Bone marrow (tissue), 2 donors: ENCODE measurements around the gene CDK19.
"Not testable (repeated sequence)": the region's sequence is repeated elsewhere in the genome, so short reads cannot be mapped to it uniquely, and the experiment has no call there.

Experiments used
- DNase-seq, 2 donors: peaks; one replicate each; lab custom pipeline; 2025; lab: John Stamatoyannopoulos, UW

CDK19 gene

DNA sequence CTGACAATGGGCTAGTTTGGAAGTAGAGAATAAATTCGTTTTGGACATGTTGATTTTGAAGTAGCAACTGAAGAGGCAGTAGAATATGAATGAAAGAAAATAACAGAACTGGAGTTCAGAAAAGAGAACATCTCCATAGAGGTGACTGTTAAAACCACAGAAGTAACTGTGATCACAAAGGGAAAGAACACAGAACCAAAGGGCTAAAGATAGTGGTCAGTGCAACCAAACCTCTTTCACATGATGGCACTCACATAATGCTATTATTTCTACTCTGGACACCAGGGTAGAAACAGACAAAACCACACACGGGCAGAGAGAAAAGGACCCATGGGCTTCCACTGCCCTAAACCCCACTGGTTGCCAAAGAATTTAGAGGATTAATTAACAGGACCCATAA, 58.5 kb downstream of the CDK19 start:
- DNase-seq = no peak

DNA sequence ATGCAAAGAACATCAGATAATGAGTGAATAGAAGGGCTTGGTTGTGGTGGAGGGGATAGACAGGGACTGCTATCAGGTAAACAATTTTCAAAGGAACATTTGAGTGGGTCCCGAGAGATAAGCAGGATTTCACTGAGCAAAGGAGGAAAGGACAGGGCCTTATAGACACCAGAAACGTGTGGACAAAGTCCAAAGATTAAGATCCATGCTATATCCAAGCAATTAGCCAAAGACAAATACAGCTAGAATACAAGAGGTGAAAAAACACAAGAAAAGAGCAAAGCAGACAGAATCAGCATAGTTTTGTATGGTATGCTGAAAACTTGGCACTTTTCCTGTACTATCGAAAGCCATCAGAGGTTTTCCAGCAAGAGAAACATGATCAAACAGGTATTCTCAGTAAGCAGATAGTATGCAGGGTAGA, 59.8 kb downstream of the CDK19 start:
- DNase-seq = no peak

- DNase-seq = not testable (repeated sequence)
Observed at GRCh38 chr6:110753936-110754668, 61.2 kb downstream of the CDK19 start.

DNA sequence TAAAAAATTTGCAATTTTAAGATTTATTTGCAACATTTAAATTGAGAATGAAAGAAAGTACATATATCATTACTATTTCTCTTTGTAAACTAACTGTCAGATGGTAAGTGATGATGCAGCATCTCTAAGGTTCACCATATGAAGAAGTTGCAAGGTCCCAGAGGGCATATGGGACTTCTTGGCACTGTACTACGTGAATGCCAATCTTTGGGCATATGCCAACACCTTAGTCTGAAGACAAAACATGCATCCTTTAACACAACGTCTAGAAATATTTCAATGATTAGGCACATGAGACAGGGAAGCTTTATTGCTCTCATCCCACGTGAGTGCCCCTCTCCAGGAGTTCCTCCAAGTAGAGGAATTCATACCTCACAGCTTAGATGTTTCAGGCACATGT, 66.8 kb downstream of the CDK19 start:
- DNase-seq = no peak

GRCh38 chr6:110746680-110747079, 68.6 kb downstream of the CDK19 start:
- no peak for DNase-seq

DNA sequence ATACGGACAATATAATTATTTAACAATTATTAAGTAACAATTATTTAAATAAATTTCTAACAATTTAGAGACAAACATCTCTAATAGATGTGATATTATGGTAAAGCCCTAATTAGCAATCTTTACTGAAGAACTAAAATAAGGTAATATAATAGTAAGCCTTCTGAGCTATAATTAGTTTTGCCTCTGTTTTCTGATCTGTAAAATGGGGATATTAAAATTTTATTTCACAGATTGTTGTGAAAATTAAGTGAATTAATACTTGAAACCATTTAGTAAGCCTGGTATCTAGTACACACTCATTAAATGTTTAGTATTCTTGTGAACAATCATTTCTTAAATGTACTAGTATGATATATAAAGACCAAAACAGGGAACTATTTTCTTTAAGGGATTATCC, 70.3 kb downstream of the CDK19 start:
- no peak for DNase-seq

GRCh38 chr6:110742552-110742951, 72.7 kb downstream of the CDK19 start:
- not testable (repeated sequence) for DNase-seq

GRCh38 chr6:110741517-110741916, 73.8 kb downstream of the CDK19 start:
- DNase-seq = no peak

DNA sequence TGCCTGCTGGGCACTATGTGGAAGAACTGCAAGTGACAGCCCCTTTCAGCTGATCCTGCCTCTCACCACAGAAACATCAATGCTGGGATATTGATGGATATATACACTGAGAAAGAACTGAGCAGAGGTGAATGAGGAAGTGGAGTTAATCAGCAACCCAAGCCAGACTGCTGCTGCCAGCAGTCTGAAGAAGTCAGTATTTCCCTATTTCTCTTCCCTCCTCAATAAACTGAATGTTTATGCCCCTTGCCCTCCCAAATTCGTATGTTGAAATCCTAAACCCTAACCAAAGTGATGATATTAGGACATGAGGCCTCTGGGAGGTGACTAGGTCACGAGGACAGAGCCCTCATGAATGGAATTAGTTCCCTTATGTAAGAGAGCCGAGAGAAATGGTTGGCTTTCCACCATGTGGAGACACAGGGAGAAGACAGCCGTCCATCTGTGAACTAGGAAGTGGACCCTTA, 76.3 kb downstream of the CDK19 start:
- peak; percentile 19 to 34 for DNase-seq

DNA sequence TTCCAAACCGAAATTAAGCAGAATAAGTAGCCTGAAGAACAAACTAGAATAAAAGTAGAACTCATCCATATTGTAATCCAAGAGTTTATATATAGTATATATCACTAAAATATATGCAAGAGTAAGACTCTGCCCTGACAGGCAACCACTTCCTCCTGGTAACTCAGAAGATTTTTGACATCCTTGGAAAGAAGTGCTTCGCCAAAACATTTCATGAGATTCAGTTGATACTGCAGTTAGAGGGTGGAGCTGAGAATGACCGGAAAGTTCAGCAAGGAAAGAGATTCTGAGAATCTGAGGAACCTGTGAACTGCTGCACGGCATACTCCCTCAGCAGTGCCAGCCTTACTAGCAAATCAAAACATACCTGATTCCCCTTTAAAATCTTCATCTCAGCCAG, 79.6 kb downstream of the CDK19 start:
- no peak for DNase-seq

- no peak for DNase-seq
Observed at GRCh38 chr6:110731898-110732297, 83.4 kb downstream of the CDK19 start.

DNA sequence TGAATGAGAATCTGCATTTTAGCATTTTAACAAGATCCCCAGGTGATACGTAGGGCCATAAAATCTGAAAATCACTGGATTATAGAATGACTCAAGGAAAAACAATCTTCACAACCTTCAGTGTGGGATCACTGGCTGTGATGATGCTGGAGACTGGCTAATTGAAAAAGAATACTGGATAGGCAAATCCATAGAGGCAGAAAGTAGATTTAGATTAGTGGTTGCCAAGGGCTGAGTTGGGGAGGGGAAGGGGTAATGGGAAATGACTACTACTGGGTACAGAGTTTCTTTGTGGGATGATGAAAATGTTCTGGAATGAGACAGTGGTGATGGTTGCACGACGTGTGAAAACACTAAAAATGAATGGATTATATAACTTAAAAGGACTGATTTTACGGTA, 84.1 kb downstream of the CDK19 start:
- no peak for DNase-seq

- no peak for DNase-seq
Observed at GRCh38 chr6:110728501-110728900, 86.8 kb downstream of the CDK19 start.

DNA sequence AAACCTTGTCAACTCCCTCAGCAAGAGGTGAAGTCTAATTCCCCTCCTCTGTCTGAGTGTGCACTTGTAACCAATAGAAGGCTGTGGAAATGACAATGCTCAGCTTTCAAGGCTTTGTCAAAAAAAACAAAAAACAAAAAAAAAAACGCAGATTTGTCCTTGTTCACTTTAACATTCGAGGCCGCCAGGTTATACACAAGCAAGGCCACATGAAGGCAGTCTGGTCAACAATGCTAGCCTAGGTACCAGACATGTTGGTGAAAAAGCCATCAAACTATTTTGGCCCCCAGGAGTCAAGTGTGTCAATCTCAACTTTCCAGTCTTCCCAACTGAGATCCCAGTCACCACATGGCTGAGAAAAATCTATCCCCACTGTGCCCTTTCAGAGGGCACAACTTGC, 92.3 kb downstream of the CDK19 start:
- no peak for DNase-seq

DNA sequence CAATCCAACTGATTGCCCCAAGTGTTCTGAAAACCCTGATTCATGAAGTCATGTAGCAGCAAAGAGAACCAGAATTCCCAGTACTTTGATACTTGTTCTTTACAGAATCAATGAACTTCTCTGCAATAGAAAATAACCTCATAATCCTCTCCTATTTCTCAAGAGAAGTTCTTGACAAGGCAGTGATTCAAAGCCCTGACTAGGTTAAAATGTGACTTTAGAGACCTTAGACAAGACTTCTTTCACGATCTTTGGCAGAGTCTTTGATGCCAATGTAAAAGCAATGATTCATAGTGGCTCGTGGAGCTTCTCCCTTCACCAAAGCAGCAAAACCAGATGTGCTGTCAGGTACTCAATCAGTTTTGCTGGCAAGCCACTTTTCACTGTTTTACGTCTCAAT, 95.2 kb downstream of the CDK19 start:
- DNase-seq = no peak

DNA sequence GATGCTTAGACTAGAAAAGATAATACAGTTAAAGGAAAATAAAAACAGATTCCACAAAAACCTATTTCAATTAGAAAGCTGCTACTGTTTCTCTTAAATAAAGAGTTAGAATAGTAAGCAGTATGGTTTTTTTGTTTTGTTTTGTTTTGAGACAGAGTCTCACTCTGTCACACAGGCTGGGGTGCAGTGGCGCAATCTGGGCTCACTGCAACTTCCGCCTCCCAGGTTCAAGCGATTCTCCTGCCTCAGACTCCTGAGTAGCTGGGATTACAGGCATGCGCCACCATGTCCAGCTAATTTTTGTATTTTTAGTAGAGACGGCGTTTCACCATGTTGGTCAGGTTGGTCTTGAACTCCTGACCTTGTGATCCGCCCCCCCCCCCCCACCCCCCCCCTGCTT, 95.7 kb downstream of the CDK19 start:
- not testable (repeated sequence) for DNase-seq

DNA sequence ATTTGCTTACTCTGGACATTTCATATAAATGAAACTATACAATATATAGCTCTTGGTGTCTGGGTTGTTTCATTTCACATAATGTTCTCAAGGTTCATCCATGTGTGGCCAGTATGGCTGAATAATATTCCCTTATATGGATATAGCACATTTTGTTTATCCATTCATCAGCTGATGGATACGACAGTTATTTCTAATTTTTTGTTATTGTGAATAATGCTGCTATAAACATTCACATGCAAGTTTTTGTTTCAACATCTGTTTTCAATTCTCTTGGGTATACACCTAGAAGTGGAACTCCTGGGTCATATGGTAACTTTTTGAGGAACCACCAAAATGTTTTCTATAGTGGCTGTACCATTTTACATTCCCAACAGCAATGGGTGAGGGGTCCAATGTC, 101.1 kb downstream of the CDK19 start:
- DNase-seq = no peak

DNA sequence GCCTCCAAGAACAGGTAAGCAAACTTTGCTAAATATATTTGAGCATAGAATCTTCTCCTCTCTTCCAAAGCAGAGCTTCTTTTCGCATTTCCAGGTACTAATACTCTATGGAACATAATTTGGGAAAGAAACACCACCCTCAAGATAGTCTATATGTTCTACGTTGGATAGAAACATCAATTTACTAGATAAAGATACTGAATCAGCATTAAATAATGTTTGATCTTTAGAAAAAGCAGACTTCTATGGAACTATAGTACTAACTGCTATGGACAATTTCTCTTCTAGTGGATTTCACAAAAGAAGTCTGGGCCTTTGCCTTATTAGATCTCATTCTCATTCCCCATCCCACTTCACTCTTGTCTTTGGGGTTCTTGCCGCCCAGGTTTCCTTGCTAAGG, 103.0 kb downstream of the CDK19 start:
- no peak for DNase-seq

DNA sequence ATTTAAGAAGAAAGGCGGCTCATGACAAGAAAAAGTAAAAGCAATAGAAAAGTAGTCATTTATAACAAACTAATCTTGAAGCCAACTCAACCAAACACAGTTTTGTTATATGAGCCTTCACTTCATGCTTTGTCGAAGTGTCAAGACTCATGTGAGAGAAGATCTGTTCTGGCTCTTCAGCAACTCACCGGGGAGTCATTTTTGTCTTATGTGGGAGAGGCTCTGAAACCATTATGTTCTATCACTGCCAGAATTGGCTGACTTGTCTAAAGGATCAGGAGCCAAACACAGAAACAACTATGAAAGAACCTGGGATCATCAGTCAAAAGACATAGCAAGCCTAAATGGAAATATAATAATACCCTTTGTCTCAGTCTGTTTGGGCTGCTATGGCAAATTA, 105.2 kb downstream of the CDK19 start:
- no peak for DNase-seq

GRCh38 chr6:110708295-110708950, 106.8 kb downstream of the CDK19 start:
- peak in 1 of 2 donors; percentile 6 for DNase-seq

- DNase-seq = no peak
Observed at GRCh38 chr6:110705543-110705942, 109.7 kb downstream of the CDK19 start.

- DNase-seq = no peak
Observed at GRCh38 chr6:110703906-110704594, 111.2 kb downstream of the CDK19 start.
